DMS79 (cell line): ENCODE data around the gene CMIP.

ENCODE experiments used
- DNase-seq: peaks from one replicate; lab custom pipeline; 2025; lab: John Stamatoyannopoulos, UW

The CMIP gene

DNA sequence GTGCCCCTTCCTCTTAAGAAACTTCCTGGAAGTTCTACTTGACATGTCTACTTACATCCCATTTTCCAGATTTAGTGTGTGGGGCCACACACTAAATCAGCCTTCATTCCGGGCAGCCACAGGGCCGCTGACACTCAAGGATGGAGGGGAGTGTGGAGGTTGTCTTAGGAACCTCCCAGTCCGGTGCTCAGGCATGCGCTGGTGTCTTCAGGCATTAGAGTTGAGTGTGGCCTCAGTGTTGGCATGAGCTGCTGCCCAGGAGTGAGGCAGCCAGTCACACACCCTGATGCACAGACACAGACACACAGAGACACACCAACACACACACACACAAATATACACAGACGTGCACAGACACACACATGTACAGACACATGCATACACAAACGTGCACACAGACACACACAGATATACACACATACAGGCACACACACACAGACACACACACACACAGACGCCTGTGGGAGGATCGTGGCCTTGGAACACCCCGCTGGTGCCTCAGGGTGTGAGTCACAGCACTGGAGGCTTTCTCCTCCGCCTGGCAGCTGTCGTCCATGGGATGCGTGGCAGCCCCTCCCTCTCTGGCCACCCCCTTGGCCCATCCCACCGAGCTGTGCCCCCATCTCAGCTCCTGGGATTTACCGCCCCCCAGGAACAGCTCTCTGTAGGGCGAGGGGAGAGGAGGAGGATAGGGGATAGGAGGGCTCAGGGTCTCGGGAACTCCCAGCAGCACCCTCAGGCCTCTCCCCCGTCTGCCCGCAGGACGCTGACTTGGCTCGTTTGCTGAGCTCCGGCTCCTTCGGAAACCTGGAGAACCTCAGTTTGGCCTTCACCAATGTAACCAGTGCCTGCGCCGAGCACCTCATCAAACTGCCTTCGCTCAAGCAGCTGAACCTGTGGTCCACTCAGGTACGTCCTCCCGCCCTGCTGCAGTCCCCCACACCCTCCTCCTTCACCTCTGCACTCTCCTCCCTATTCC, 258.9 kb downstream of the CMIP start:
- no peak for DNase-seq

DNA sequence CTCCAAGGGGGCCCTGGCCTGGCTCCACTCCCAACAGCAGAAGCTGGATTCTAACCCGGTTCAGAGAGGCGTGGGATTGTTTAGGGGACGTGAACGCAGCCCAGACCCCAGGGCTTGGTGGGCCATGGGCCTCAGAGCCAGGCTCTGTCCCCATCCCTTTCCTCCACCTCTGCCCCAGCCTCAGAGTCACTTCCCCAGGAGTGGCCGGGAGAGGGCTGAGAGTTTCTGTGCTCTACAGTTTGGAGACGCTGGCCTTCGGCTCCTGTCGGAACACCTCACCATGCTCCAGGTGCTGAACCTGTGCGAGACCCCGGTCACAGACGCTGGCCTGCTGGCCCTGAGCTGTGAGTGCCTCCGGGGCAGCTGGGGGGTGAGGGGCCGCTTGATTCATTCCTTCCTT, 260.7 kb downstream of the CMIP start:
- DNase-seq, result no peak

- no peak for DNase-seq
These were observed 262.0 kb downstream of the CMIP start for GRCh38 chr16:81706327-81707295.

- peak; percentile 24 for DNase-seq
These were observed 263.0 kb downstream of the CMIP start for GRCh38 chr16:81707411-81708265.

GRCh38 chr16:81708266-81709015, 263.8 kb downstream of the CMIP start:
- DNase-seq, result no peak

GRCh38 chr16:81709016-81709900, 264.6 kb downstream of the CMIP start:
- DNase-seq, result no peak

DNA sequence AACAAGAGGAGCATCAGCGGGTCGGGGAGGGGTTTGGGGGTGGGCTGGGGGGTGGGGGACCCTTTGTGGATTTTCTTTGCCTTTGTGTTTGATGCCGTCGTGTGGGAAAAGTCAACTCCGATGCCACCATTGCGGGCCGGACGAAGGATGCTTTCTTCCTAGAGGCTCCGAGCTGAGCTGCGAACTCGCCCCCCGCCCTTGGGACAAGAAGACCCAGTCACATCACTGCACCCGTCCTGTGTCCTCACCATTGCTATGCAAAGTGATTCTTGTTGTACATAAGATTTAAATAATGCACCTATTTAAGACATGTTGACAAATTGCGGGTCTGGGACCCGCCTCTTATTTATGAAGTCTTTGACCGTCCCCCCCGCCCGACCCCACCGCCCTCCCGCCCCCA, 265.4 kb downstream of the CMIP start:
- DNase-seq, result no peak

- no peak for DNase-seq
These were observed 266.0 kb downstream of the CMIP start for GRCh38 chr16:81710596-81710995.

GRCh38 chr16:81711657-81712319, 267.2 kb downstream of the CMIP start:
- DNase-seq, result no peak

- DNase-seq, result no peak
These were observed 268.1 kb downstream of the CMIP start for GRCh38 chr16:81712681-81713080.

DNA sequence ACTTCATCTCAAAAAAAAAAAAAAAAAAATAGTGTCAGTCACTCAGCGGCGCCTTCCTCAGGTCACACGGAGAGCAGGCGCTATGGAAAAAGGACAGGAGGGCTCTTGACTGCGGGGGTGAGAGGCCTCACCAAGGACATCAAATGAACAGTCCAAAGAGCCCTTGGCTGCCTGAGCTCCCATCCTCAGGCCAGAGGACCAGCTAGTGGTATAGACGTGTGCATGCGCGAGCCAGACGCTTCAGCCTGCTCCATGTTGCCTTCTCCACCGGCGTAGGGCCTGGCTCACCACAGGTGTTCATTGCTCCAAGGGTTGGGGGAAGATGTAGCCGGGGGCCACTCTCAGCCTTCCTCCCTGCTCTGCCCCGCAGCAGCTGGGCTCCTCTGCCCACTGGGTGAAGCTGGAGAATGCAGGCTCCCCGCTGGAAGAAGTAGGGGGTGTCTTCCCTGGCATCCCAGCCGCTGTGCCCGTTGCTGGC, 268.7 kb downstream of the CMIP start:
- DNase-seq, result no peak

DNA sequence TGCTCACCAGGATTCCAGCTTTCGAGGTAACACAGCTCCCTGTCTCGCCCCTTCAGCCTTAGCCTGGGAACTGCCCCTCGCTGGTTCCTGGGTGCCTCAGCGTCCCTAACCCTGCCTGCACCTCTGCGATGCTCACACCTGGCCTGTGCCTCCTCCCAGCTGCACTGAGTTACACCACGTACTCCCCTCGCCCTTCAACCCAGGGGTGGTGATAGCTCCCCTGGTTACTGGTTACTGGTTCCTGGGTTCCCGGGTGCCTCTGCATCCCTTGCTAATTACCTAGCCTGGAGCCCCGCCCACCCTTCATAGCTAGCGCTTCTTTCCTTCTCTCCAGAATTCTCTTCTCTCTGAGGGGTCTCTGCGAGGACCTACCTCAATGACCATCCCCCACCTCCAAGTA, 269.2 kb downstream of the CMIP start:
- no peak for DNase-seq

DNA sequence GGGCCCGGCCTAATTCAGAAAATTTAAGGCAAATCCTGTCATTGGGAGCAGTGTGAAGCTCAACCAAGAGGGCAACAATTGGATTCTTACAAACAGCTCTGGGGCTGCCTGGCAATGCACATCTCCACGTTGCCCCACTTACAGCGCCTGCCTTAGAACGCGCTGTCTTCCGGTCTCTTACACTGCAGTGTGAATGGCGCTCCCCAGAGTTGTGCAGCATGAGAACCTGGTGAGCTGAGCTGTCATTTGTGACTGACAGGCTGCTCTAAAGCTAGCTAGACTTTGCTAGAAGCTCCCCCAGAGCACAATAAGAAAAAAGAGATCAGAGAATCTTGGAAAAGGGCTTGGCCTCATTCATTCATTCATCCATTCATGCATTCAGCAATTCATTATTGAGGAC, 270.0 kb downstream of the CMIP start:
- no peak for DNase-seq

DNA sequence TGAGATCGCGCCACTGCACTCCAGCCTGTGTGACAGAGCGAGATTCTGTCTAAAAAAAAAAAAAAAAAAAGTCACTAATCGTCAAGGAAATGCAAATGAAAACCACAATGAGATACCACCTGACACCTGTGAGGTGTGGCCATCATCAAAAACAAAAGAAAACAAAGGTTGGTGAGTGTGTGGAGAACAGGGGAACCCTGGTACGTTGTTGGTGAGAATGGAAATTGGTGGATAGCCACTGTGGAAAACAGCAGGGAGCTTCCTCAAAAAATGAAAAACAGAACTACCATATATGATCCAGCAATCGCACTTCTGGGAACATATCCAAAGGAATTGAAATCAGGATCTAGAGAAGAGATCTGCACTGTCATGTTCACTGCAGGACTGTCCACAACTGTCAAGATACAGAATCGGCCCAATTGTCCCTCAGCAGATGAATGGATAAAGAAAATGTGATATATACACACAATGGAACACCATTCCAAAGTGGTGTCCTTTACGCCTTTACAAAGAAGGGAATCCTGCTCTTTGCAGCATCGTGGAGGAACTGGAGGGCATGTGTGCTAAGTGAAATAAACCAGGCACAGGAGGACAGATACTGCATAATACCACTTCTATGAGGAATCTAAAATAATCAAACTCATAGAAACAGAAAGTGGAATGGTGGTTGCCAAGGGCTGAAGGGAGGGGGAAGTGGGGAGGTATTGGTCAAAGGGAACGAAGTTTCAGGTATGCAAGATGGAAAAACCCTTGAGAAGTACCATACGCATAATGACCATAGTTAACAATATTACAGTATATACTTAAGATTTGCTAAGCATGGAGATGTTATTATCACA, 271.0 kb downstream of the CMIP start:
- no peak for DNase-seq

DNA sequence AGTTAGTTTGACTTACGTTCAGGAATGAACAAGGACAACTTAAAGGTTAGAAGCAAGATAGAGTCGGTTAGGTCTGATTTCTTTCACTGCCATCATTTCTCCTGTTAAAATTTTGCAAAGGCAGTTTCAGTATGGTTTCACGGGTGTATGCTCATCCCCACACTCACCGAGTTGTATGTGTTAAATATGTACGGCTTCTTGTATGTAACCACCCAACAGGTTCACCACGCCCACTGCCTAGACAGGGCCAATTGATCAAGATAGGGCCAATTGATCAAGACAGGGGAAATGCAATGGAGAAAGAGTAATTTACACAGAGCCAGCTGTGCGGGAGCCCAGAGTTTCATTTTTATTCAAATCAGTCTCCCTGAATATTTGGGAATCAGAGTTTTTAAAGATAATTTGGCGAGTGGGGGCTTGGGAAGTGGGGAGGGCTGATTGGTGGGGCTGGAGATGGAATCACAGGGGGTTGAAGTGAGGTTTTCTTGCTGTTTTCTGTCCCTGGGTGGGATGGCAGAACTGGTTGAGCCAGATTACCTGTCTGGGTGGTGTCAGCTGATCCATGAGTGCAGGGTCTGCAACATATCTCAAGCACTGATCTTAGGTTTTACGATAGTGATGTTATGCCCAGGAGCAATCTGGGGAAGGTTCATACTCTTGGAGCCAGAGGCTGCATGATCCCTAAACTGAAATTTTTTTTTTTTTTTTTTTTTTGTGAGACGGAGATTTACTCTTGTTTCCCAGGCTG, 272.0 kb downstream of the CMIP start:
- DNase-seq, result no peak

DNA sequence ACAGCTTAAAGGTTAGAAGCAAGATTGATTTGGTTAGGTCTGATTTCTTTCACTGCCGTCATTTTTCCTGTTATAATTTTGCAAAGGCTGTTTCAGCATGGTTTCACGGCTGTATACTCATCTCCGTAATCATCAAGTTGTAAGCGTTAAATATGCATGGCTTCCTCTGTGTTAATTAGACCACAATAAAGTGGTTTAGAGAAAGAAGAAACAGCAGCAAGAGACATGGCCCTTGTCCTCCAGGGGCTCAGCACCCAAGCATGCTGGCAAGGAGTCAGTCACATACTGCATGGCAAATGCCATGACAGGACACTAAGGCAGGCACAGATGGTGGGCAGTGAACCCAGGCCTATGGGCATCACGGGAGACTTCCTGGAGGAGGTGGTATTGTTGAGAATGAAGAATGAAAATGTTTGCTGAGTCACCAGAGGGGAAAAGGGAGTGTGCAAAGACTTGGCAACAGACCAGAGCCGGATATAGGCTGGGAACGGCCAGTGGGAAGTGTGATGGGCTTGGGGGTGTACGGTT, 273.1 kb downstream of the CMIP start:
- no peak for DNase-seq

- no peak for DNase-seq
These were observed 274.0 kb downstream of the CMIP start for GRCh38 chr16:81718637-81719036.
